Measurements from ENCODE around the gene C11orf52. TPM values are rescaled to one million over a fixed set of nuclear protein-coding genes. Genes with fewer than 3 reads are reported as not detected.

C11orf52 gene, protein sequence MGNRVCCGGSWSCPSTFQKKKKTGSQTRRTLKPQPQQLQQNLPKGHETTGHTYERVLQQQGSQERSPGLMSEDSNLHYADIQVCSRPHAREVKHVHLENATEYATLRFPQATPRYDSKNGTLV
- total RNA-seq: 0.26 and 2.3 TPM in 2 replicates

- TF ChIP-seq CTCF (IDR thresholded peaks at IDR 0.05; ENCODE audit: insufficient read depth, low read length, severe bottlenecking): peak; percentile 13
- FAIRE-seq: no peak
- H3K4me3 ChIP-seq (ENCODE audit: low read depth, low read length): peak within 1 kb of the TSS; percentile 0
- no peaks in the 10 kb centered on the region for H3K27me3 ChIP-seq (ENCODE audit: control insufficient read depth, insufficient read depth, low read length)
- peak; percentile 79 for DNase-seq (ENCODE audit: low read depth)
- no peaks in the 10 kb centered on the region for H3K36me3 ChIP-seq (ENCODE audit: control insufficient read depth, insufficient read depth, low read length)
These were observed at the start of gene C11orf52 for GRCh38 chr11:111918390-111919256. Gene C11orf52, plus strand, starts transcription at chr11:111918913. Its CDS starts 60 bp downstream, at chr11:111918973.

GRCh38 chr11:111870113-111870512 is 48.6 kb upstream of the C11orf52 start:
- DNase-seq (ENCODE audit: low read depth): peak; percentile 48
- no peak for TF ChIP-seq CTCF (IDR thresholded peaks at IDR 0.05; ENCODE audit: insufficient read depth, low read length, severe bottlenecking)

DNA sequence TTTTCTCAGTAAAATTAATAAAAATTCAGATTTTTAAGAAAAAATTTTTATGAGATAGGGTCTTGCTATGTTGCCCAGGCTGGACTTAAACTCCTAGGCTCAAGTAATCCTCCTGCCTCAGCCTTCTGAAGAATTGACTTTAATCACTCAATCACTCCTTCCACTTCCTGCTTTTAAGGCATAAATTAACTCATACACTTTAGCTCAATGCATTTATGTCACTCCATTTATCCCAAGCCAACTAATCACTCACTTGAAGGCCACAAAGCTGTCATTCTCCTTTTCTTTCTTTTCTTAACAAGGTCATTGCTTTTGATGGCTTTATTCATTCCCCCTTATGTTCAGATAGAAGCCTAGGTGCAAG is 48.2 kb upstream of the C11orf52 start:
- no peak for DNase-seq (ENCODE audit: low read depth)
- Histone ChIP-seq H3K36me3 (ENCODE audit: control insufficient read depth, insufficient read depth, low read length) (peaks cover 4% of the 10 kb centered on the region), H3K4me3 (ENCODE audit: low read depth, low read length) (peak overlapping the region; percentile 89), H3K27me3 (ENCODE audit: control insufficient read depth, insufficient read depth, low read length) (no peaks in the 10 kb centered on the region)
- no peak for TF ChIP-seq CTCF (IDR thresholded peaks at IDR 0.05; ENCODE audit: insufficient read depth, low read length, severe bottlenecking)
- no peak for FAIRE-seq

More at GRCh38 chr11:111870113-111870512, 48.6 kb upstream of the C11orf52 start:
- H3K36me3 ChIP-seq (ENCODE audit: control insufficient read depth, insufficient read depth, low read length): peaks cover 4% of the 10 kb centered on the region
- H3K4me3 ChIP-seq (ENCODE audit: low read depth, low read length): no peak overlapping the region
- FAIRE-seq: no peak
- no peaks in the 10 kb centered on the region for H3K27me3 ChIP-seq (ENCODE audit: control insufficient read depth, insufficient read depth, low read length)

DNA sequence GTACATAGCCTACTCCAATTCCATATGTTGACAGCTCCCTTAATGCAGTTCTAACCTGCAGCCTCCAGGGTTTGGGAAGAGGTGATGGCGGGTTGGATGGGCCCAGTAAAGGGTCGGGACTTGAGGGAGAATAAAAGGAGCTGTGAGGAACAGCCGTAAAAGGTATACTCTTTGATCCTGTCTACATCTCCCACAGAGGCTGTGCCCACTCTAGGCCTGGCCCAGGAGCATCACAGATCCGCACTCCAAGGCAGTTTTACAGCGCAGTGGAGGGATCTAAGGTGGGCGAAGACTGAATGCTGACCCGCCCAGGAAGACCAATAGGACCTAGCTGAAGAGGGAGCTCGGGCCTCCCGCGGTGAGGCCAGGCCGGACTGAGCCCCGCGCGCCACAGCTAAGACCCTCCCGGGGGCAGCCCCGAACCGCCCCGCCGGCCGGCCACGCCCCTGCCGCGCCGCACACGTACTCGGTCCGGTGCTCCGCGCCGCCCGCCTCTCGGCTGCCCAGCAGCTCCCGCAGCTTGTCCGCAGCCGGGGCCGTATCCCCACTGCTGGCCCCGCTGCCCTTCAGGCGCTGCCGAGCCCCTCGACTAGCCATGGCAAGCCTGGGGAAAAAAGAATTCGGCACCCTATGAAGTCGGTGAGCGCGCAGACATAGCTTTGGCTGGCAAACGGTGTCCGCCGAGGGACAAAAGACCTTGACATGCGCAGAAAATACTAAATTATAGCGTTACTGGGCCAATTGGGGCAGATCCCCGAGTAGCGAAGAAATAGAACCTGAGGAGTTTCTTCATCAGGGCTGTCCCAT is 47.6 kb upstream of the C11orf52 start, which contains the start of gene ALG9:
Gene ALG9, minus strand, starts transcription at position 696 of the 807 bp plus-strand sequence. Its CDS starts 99 bp downstream, at position 597.
- DNase-seq (ENCODE audit: low read depth): peak; percentile 66
- no peak for FAIRE-seq
- no peaks in the 10 kb centered on the region for H3K27me3 ChIP-seq (ENCODE audit: control insufficient read depth, insufficient read depth, low read length)
- peak within 1 kb of the TSS; percentile 89 for H3K4me3 ChIP-seq (ENCODE audit: low read depth, low read length)
- peaks cover 4% of the 10 kb centered on the region for H3K36me3 ChIP-seq (ENCODE audit: control insufficient read depth, insufficient read depth, low read length)
- TF ChIP-seq CTCF (IDR thresholded peaks at IDR 0.05; ENCODE audit: insufficient read depth, low read length, severe bottlenecking): peak; percentile 45

DNA sequence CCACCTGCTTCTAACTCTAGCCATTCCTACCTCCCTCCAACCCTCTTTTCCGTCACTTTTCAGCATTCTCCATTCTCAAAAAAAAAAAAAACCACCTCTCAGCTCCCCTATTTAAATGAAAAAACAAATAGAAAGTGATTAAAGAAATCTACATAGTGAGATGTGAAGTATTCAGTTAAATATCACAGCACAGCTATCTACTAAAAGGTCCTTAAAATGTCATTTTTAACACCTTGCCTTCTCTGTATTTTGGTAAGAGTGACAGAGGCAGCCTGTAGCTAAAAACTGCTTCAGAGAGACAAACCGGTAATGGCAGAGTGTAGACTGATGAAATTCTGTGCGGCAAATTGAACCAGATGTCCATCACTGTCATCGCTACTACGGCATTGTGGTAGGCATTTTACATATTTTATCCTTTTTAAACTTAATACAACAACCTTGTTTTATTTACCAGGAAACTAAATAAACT is 47.0 kb upstream of the C11orf52 start:
- Histone ChIP-seq H3K36me3 (ENCODE audit: control insufficient read depth, insufficient read depth, low read length) (peaks cover 3% of the 10 kb centered on the region), H3K27me3 (ENCODE audit: control insufficient read depth, insufficient read depth, low read length) (no peaks in the 10 kb centered on the region), H3K4me3 (ENCODE audit: low read depth, low read length) (peak overlapping the region; percentile 89)
- DNase-seq (ENCODE audit: low read depth) (peak; percentile 1), FAIRE-seq (no peak)
- no peak for TF ChIP-seq CTCF (IDR thresholded peaks at IDR 0.05; ENCODE audit: insufficient read depth, low read length, severe bottlenecking)

Measured in bronchial epithelial cell (primary cell).